ENCODE measurements around the gene ERMAP.
"Not testable (repeated sequence)": the region's sequence is repeated elsewhere in the genome, so short reads cannot be mapped to it uniquely, and the experiment has no call there.

The ERMAP gene

DNA sequence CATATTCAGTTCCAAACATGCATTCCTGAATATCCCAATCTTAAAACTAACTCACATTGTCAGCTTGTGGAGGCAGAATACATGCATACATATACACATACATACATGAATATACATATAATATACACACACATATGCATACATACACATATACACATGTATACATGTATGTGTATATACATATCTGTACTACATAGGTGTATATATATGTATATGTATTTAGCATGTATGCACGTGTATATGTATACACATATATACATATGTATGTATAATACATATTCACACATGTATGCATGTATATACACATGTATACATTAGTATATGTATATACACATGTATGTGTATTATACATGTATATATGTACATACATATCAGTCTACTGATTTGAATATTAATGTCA lies 28.3 kb downstream of the ERMAP start:
- no peak for DNase-seq

- no peak for DNase-seq
Observed at GRCh38 chr1:42845866-42846256, 28.9 kb downstream of the ERMAP start.

DNA sequence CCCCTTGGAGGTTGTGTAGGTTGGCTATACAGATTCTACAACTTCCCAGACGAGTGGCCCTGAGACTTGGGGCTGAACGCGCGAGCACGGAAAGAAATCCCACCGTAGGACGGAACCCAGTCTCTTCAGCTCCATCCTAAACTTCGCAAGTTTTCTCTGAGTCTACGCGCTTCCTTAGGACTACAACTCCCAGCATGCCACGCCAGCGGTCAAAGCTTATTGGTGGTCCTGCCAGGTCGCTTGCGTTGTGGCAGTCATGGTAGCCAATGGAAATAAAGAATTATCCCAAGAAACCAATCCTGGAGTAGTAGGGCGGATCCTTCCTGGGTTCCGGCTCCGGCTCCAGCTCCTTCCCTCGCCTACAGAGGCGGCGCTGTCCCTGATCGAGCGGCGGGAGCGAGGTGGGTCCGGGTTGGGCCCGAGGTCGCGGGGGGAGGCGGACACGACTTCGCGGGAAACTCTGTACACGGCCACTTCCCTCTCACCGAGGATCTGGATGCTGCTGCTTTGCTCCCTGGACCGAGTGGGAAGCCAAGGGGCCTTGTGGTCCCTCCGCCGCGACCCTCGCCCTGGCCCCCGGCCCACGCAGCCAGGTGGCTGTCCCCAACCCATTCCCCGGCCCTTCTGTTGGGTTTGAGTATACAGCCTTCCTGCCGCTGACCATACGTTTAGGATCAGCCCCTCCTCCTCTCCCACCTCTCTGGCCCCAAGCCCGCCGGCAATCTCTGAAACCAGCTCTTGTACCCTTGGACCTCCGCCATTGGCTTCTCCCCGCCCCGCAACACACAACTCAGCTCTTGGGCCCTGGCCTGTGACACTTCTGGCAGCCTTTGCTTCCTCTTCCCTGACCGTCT lies 29.6 kb downstream of the ERMAP start, which contains the start of gene ZNF691:
ZNF691 (plus strand) TSS at position 357 of the 854 bp plus-strand sequence. CDS start 3,046 bp downstream, outside the sequence.
- peak; percentile 88 for DNase-seq

- DNase-seq = no peak
Observed at GRCh38 chr1:42847111-42847595, 30.2 kb downstream of the ERMAP start.

DNA sequence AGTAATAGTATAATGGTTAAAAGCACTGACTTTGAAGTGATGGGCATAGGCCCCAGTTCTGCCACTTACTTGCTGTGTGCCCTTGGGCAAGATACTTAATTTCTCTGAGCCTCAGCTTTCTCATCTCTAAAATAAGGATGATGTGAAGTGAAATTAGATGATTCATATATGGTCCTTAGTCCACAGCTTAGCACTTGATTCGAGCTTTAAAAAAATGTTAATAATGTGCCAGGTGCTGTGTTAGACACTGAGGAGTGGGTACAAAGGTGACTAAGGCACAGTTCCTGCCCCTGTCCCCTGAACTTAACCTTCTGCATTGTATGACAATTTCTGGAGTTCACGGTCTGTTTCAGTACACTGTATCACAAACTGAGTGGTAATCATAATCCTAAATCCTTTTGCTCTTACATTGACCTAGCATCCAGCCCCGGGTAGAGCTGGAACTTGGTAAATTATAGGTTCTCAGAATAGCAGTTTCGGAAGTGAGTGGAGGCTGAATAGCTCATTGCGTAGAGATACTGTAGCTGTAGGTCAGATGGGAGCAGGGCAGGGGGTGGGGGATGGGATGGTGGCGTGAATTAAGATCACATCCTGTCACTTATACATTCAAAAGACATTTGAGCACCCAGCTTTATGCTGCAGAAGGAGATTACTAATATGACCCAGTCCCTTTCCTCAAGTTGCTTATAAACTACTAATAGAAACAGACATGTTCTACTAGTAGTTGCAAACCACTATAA lies 31.0 kb downstream of the ERMAP start:
- DNase-seq = no peak

- DNase-seq = no peak
Observed at GRCh38 chr1:42848823-42849537, 32.1 kb downstream of the ERMAP start.

DNA sequence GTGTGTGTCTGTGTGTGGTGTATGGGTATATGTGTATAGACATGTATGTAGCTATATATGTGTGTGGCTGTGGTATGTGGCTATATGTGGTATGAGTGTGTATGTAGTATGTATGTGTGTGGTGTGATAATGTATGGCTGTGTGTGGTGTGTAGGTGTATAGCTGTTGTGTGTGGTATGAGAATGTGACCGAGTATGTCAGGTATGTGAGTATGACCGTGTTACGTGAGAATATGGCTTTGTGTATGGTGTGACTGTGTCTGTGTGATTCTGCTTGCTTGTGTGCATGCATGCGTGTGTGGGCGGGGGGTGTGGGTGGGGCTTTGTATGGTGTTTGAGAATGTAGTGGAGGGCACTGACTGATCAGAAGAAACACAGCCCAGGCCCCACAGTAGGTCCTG lies 33.0 kb downstream of the ERMAP start:
- DNase-seq = no peak

GRCh38 chr1:42851420-42851819 lies 34.5 kb downstream of the ERMAP start:
- DNase-seq = no peak

GRCh38 chr1:42851960-42852607 lies 35.2 kb downstream of the ERMAP start:
- DNase-seq = no peak

GRCh38 chr1:42852608-42852980 lies 35.7 kb downstream of the ERMAP start:
- no peak for DNase-seq

DNA sequence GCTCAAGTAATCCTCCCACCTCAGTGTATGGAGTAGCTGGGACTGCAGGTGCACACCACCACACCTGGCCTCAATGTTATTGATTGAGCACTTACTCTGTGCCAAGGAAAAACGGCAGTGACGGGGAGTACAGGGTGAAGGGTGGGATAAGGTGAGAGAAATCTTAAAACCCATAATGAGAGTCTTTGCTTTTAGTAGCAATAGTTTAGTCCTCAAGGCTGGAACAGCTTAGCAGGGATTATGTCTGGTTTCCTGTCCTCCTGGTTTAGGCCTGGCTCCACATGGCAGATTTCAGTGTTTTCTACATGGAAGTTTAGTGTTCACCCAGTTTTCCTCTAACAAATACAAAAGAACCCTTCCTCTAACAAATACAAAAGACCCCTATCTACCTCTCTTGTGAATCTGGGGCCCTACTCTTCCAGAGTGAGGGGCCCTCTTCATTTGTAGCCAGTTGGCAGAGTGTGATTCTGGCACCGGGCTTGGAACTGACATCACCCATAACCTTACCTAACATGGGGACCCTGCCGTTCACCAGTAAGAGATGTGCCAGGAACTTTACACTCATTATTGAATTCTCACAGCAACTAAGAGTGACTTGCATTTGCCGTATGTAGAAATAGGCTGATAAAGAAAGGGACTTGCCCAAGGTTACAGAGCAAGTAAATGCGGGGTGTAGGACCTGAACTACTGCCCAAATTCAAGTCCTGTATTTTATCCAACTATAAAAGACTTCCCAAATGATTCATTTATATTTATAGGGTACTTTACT lies 36.4 kb downstream of the ERMAP start:
- DNase-seq = no peak

GRCh38 chr1:42856554-42856953 lies 39.6 kb downstream of the ERMAP start:
- DNase-seq = not testable (repeated sequence)

DNA sequence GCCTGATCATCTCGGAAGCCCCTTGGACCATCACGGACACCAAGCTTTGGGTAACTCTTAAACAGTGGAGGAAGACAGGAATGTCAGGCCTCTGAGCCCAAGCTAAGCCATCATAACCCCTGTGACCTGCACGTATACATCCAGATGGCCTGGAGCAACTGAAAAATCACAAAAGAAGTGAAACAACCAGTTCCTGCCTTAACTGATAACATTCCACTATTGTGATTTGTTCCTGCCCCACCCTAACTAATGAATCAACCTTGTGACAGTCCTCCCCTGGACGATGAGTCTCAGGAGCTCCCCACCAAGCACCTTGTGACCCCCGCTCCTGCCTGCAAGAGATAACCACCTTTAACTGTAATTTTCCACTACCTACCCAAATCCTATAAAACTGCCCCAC lies 42.4 kb downstream of the ERMAP start:
- DNase-seq = not testable (repeated sequence)

GRCh38 chr1:42860339-42861013 lies 43.6 kb downstream of the ERMAP start:
- DNase-seq = no peak

- DNase-seq = no peak
Observed at GRCh38 chr1:42861014-42861399, 44.1 kb downstream of the ERMAP start.

DNA sequence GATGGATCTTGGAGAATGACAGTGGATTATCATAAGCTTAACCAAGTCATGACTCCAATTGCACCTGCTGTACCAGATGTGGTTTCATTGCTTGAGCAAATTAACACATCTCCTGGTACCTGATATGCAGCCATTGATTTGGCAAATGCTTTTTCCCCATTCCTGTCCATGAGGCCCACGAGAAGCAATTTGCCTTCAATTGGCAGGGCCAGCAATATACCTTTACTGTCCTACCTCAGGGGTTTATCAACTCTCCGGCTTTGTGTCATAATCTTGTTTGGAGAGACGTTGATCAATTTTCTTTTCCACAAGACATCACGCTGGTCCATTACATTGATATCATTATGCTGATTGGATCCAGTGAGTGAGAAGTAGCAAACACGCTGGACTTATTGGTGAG lies 49.6 kb downstream of the ERMAP start:
- no peak for DNase-seq

GRCh38 chr1:42868466-42868865 lies 51.5 kb downstream of the ERMAP start:
- not testable (repeated sequence) for DNase-seq

GRCh38 chr1:42869254-42869653 lies 52.3 kb downstream of the ERMAP start:
- not testable (repeated sequence) for DNase-seq

- DNase-seq = not testable (repeated sequence)
Observed at GRCh38 chr1:42869751-42870150, 52.8 kb downstream of the ERMAP start.

DNA sequence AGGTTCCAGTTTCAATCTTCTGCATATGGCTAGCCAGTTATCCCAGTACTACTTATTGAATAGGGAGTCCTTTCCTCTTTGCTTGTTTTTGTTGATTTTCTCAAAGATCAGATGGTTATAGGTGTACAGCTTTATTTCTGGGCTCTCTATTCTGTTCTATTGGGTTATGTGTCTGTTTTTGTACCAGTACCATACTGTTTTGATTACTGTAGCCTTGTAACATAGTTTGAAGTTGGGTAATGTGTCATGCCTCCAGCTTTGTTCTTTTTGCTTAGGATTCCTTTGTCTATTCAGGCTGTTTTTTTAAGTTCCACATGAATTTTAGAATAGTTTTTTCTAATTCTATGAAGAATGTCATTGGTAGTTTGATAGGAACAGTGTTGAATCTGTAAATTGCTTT lies 56.2 kb downstream of the ERMAP start:
- not testable (repeated sequence) for DNase-seq

GRCh38 chr1:42873670-42874069 lies 56.7 kb downstream of the ERMAP start:
- DNase-seq = no peak

All from effector CD4-positive, alpha-beta T cell (primary cell).